ENCODE data around the gene PRDM5.

- TF ChIP-seq POLR2A (IDR thresholded peaks at IDR 0.05) (no peak), CTCF (IDR thresholded peaks at IDR 0.05) (no peak)
Measured at GRCh38 chr4:120965938-120966337, 43.4 kb upstream of the PRDM5 start.

Data from body of pancreas (tissue), 4 donors.